CD4-positive, alpha-beta T cell (primary cell): ENCODE data around the gene GPC6. TPM values are rescaled to one million over a fixed set of nuclear protein-coding genes. Genes with fewer than 3 reads are reported as not detected.

Source experiments
- ATAC-seq: fragments of 200-7000 bp; cut with Tn5 transposase; one replicate; pipeline ENCODE4 v1.10.0; 2022; ENCODE audit warnings: mild to moderate bottlenecking; ENCODE audit not compliant: poor library complexity
- CTCF ChIA-PET: fragments of 350-600 bp; sonication (Branson Sonifier 250); formaldehyde crosslinking; loops from one replicate; lab custom pipeline; 2021; ENCODE audit warnings: antibody characterized with exemption, inconsistent platforms; lab: Charles Lee
- POLR2A ChIA-PET: fragments of 350-600 bp; sonication (Branson Sonifier 250); formaldehyde crosslinking; loops from one replicate; lab custom pipeline; 2021; ENCODE audit warnings: antibody characterized with exemption, inconsistent platforms; lab: Charles Lee
- DNase-seq, 14 experiments: peaks; one replicate each; pipeline ENCODE4 v3.0.0-alpha.2; 2013 to 2020; ENCODE audit warnings: mixed read lengths in 2 of 14
- H3K27ac ChIP-seq, 2 donors: one replicate each; pipeline versions ENCODE4 v1.5.1 to v1.7.0; 2013; ENCODE audit warnings: low read length in 2 of 2, low read depth in 1 of 2, mild to moderate bottlenecking in 1 of 2
- H3K27me3 ChIP-seq, 2 experiments: 1 replicate in 1 of 2; 2 replicates in 1 of 2; pipeline versions ENCODE4 v1.6.1 to v1.7.0; 2013; ENCODE audit warnings: low read length in 2 of 2, control low read depth in 1 of 2, mild to moderate bottlenecking in 1 of 2, moderate library complexity in 1 of 2; ENCODE audit not compliant: insufficient read depth in 2 of 2, control insufficient read depth in 1 of 2
- H3K36me3 ChIP-seq: one replicate; pipeline ENCODE4 v1.6.1; 2013; ENCODE audit warnings: low read length, control low read depth; ENCODE audit not compliant: insufficient read depth
- H3K4me1 ChIP-seq: one replicate; pipeline ENCODE4 v1.6.1; 2013; ENCODE audit warnings: low read length, control low read depth; ENCODE audit not compliant: insufficient read depth
- H3K4me3 ChIP-seq: one replicate; pipeline ENCODE4 v1.5.1; 2013; ENCODE audit warnings: mild to moderate bottlenecking, low read length, moderate library complexity
- H3K9me3 ChIP-seq, 2 experiments: 1 replicate in 1 of 2; 2 replicates in 1 of 2; pipeline versions ENCODE4 v1.6.1 to v1.7.0; 2013; ENCODE audit warnings: low read length in 2 of 2, mild to moderate bottlenecking in 2 of 2, control low read depth in 1 of 2, moderate library complexity in 1 of 2; ENCODE audit not compliant: control insufficient read depth in 1 of 2, insufficient read depth in 1 of 2
- H3K27ac Mint-ChIP-seq: one replicate; pipeline ENCODE4 v1.8.0; 2020; ENCODE audit warnings: mixed read lengths
- H3K27me3 Mint-ChIP-seq: one replicate; pipeline ENCODE4 v1.8.0; 2021; ENCODE audit warnings: mixed read lengths
- H3K36me3 Mint-ChIP-seq: one replicate; pipeline ENCODE4 v1.8.0; 2021; ENCODE audit warnings: low read depth, mixed read lengths
- H3K4me1 Mint-ChIP-seq: one replicate; pipeline ENCODE4 v1.8.0; 2021; ENCODE audit warnings: low read depth, mixed read lengths
- H3K4me3 Mint-ChIP-seq: one replicate; pipeline ENCODE4 v1.8.0; 2020; ENCODE audit warnings: mild to moderate bottlenecking, mixed read lengths
- H3K9me3 Mint-ChIP-seq: one replicate; pipeline ENCODE4 v1.8.0; 2020; ENCODE audit warnings: mixed read lengths
- CTCF ChIP-seq: fragments of 200-600 bp; IDR thresholded peaks from one replicate; pipeline ENCODE4 v1.8.0; 2022; ENCODE audit warnings: antibody characterized with exemption, mild to moderate bottlenecking
- intact Hi-C, 2 experiments: fragments of 100-400 bp; cut with DNase I in 1 of 2; cut with micrococcal nuclease in 1 of 2; formaldehyde crosslinking; loops; one replicate each; pipeline versions ENCODE4 v1.15.1 to v1.9.0; 2023 to 2025; cut with DNase I, micrococcal nuclease
- total RNA-seq, 174 experiments: library from RNA in 2 of 174; stranded (reverse) in 2 of 174; gene quantifications; one replicate each; pipeline ENCODE4 v1.2.3 and lab custom pipeline; 2021 to 2026

The GPC6 gene
- total RNA-seq, 2 experiments from 2014 or later: not detected

GRCh38 chr13:93411186-93411680 is 184.6 kb downstream of the GPC6 start:
- Mint-ChIP-seq H3K4me3 (no peak overlapping the region), H3K36me3 (no peaks in the 10 kb centered on the region), H3K4me1 (no peaks in the 10 kb centered on the region), H3K27ac (no peak overlapping the region), H3K9me3 (no peaks in the 10 kb centered on the region), H3K27me3 (no peaks in the 10 kb centered on the region)
- POLR2A ChIA-PET: no interaction called here
- Histone ChIP-seq H3K36me3 (no peaks in the 10 kb centered on the region), H3K4me3 (no peak overlapping the region), H3K27ac (no peak overlapping the region), H3K9me3 (no peaks in the 10 kb centered on the region), H3K27me3 (no peaks in the 10 kb centered on the region), H3K4me1 (no peaks in the 10 kb centered on the region)
- no peak for ATAC-seq
- no peak for DNase-seq
- CTCF ChIA-PET: no interaction called here
- TF ChIP-seq CTCF: no peak
- intact Hi-C loops: no loop called here

- H3K4me1 ChIP-seq: no peaks in the 10 kb centered on the region
- no peaks in the 10 kb centered on the region for H3K27me3 Mint-ChIP-seq
- H3K27ac ChIP-seq: no peak overlapping the region
- H3K9me3 Mint-ChIP-seq: no peaks in the 10 kb centered on the region
- no peak overlapping the region for H3K27ac Mint-ChIP-seq
- H3K4me1 Mint-ChIP-seq: no peaks in the 10 kb centered on the region
- intact Hi-C loops: no loop called here
- H3K4me3 ChIP-seq: no peak overlapping the region
- H3K36me3 ChIP-seq: no peaks in the 10 kb centered on the region
- no peak overlapping the region for H3K4me3 Mint-ChIP-seq
- no peaks in the 10 kb centered on the region for H3K36me3 Mint-ChIP-seq
- TF ChIP-seq CTCF: no peak
- ATAC-seq (no peak), DNase-seq (no peak)
- POLR2A ChIA-PET: no interaction called here
- H3K9me3 ChIP-seq: no peaks in the 10 kb centered on the region
- CTCF ChIA-PET: no interaction called here
- H3K27me3 ChIP-seq: no peaks in the 10 kb centered on the region
These were observed 186.1 kb downstream of the GPC6 start for GRCh38 chr13:93412676-93413075.

- DNase-seq (no peak), ATAC-seq (no peak)
- H3K27me3 ChIP-seq: no peaks in the 10 kb centered on the region
- Mint-ChIP-seq H3K4me1 (no peaks in the 10 kb centered on the region), H3K9me3 (no peaks in the 10 kb centered on the region), H3K4me3 (no peak overlapping the region), H3K36me3 (no peaks in the 10 kb centered on the region), H3K27ac (no peak overlapping the region), H3K27me3 (no peaks in the 10 kb centered on the region)
- no peaks in the 10 kb centered on the region for H3K4me1 ChIP-seq
- ChIA-PET POLR2A (no interaction called here), CTCF (no interaction called here)
- intact Hi-C loops: no loop called here
- H3K9me3 ChIP-seq: no peaks in the 10 kb centered on the region
- TF ChIP-seq CTCF: no peak
- no peak overlapping the region for H3K4me3 ChIP-seq
- no peaks in the 10 kb centered on the region for H3K36me3 ChIP-seq
- no peak overlapping the region for H3K27ac ChIP-seq
These were observed 187.5 kb downstream of the GPC6 start for GRCh38 chr13:93413972-93414717.
